ENCODE measurements around the gene BMPR1B. TPM values are rescaled to one million over a fixed set of nuclear protein-coding genes. Genes with fewer than 3 reads are reported as not detected.

Gene BMPR1B
- total and polyA plus RNA-seq, 9 of the 15 experiments (the other 6 are each of a cell fraction or from before 2014, with no cell fraction given): 0.01 TPM; not detected in 8

GRCh38 chr4:94856030-94856429, 98.3 kb downstream of the BMPR1B start:
- Histone ChIP-seq H3K79me2 (ENCODE audit: control insufficient read depth, insufficient read depth, low read length) (no peaks in the 10 kb centered on the region), H4K20me1 (replicated peaks; ENCODE audit: control insufficient read depth, insufficient read depth, low read length) (no peaks in the 10 kb centered on the region), H3K9ac (ENCODE audit: insufficient read depth in 1 of 2, low read depth in 2 of 2, low read length in 2 of 2) (no peak overlapping the region), H2AFZ (ENCODE audit: low read depth, low read length) (no peak overlapping the region), H3K9me1 (ENCODE audit: control insufficient read depth, insufficient read depth, low read length) (no peaks in the 10 kb centered on the region), H3K4me1 (replicated peaks in 1 of 2; ENCODE audit: control insufficient read depth in 2 of 2, insufficient read depth in 2 of 2, low read length in 2 of 2) (no peaks in the 10 kb centered on the region), H3K9me3 (replicated peaks; ENCODE audit: control insufficient read depth, insufficient read depth, low read depth, low read length) (no peaks in the 10 kb centered on the region), H3K27me3 (ENCODE audit: control insufficient read depth in 2 of 2, insufficient read depth in 2 of 2, low read length in 2 of 2) (no peaks in the 10 kb centered on the region), H3K27ac (ENCODE audit: extremely low read depth, low read depth, low read length) (no peak overlapping the region), H3K36me3 (ENCODE audit: control insufficient read depth, insufficient read depth, low read length) (no peaks in the 10 kb centered on the region), H3K4me3 (no peak overlapping the region), H3K4me2 (ENCODE audit: insufficient read depth, low read length) (no peak overlapping the region)
- POLR2A ChIA-PET: interaction anchor here (0.7 kb wide), 1 partner anchor 163 kb away, joined by 3 read pairs; no protein-coding TSS in a partner anchor
- intact Hi-C loops (cut with micrococcal nuclease): no loop called here
- CTCF ChIA-PET (ENCODE audit: low intra/inter-chr PET ratio): interaction anchor here (0.8 kb wide), 1 partner anchor 12 kb away, joined by 3 read pairs; no protein-coding TSS in a partner anchor
- no peak for DNase-seq (ENCODE audit: extremely low read depth in 1 of 4, low spot score in 3 of 4)
- no TSS peak for BruUV-seq (replicated peaks)
- no peak for TF ChIP-seq ZFP30 (CRISPR knock-in tag; IDR thresholded peaks at IDR 0.05; ENCODE audit: borderline replicate concordance)
- no peak for TF ChIP-seq ARID2 (IDR thresholded peaks at IDR 0.05)
- no peak for TF ChIP-seq PRPF4 (IDR thresholded peaks at IDR 0.05; ENCODE audit: insufficient read depth, low read depth, low read length, poor library complexity, severe bottlenecking)
- TF ChIP-seq TCFL5 (CRISPR knock-in tag; conservative IDR thresholded peaks at IDR 0.05): no peak
- no peak for TF ChIP-seq ATF4 (CRISPR knock-in tag; IDR thresholded peaks at IDR 0.05)
- TF ChIP-seq MITF (IDR thresholded peaks at IDR 0.05): no peak
- TF ChIP-seq SP2 (IDR thresholded peaks at IDR 0.05; ENCODE audit: extremely low read depth, low read depth, low read length, poor library complexity, severe bottlenecking): no peak
- TF ChIP-seq ARHGAP35 (IDR thresholded peaks at IDR 0.05; ENCODE audit: partially characterized antibody): no peak
- no peak for TF ChIP-seq GATA2 (CRISPR knock-in tag; IDR thresholded peaks at IDR 0.05)
- no peak for TF ChIP-seq ZNF444 (CRISPR knock-in tag; IDR thresholded peaks at IDR 0.05)
- no peak for FAIRE-seq
- in situ Hi-C loops (cut with MboI): no loop called here
- no peak for ATAC-seq
- 0% methylated on average over 3 of the region's 3 CpGs for WGBS (ENCODE audit: insufficient coverage, low coverage, missing lambda C conversion rate)
